SK-N-SH treated with all-trans-retinoic acid at 6 μM for 48 hours (cell line): Measurements from ENCODE around the gene NRN1.

ENCODE experiments used
- CSDC2 ChIP-seq: fragments of 250-450 bp; sonication (Bioruptor Pico); IDR thresholded peaks from 2 replicates; pipeline ENCODE4 v1.5.0; 2020; ENCODE audit warnings: mild to moderate bottlenecking, moderate library complexity
- RARB ChIP-seq: fragments of 250-450 bp; sonication (Bioruptor Pico); IDR thresholded peaks from 2 replicates; pipeline ENCODE4 v1.8.0; 2021; ENCODE audit warnings: mild to moderate bottlenecking, moderate library complexity
- SNAI2 ChIP-seq: fragments of 250-450 bp; sonication (Bioruptor Pico); IDR thresholded peaks from 2 replicates; pipeline ENCODE4 v1.5.0; 2020; ENCODE audit warnings: mild to moderate bottlenecking, moderate library complexity
- TOX ChIP-seq: fragments of 250-450 bp; sonication (Bioruptor Pico); IDR thresholded peaks from 2 replicates; pipeline ENCODE4 v1.8.0; 2021; ENCODE audit warnings: mild to moderate bottlenecking, moderate library complexity, borderline replicate concordance
- ZC3H10 ChIP-seq: fragments of 250-450 bp; sonication (Bioruptor Pico); IDR thresholded peaks from 2 replicates; pipeline ENCODE4 v1.5.1; 2021; ENCODE audit warnings: mild to moderate bottlenecking, moderate library complexity
- ZFP3 ChIP-seq: fragments of 250-450 bp; sonication (Bioruptor Pico); IDR thresholded peaks from 2 replicates; pipeline ENCODE4 v1.5.0; 2020; ENCODE audit warnings: mild to moderate bottlenecking, moderate library complexity
- TF ChIP-seq, protein P1 (sequence below): fragments of 250-450 bp; sonication (Bioruptor Pico); IDR thresholded peaks from 2 replicates; pipeline ENCODE4 v1.8.0; 2020; ENCODE audit warnings: mild to moderate bottlenecking, moderate library complexity, borderline replicate concordance

- TF ChIP-seq ZFP3 (no peak), RARB (no peak), CSDC2 (CRISPR knock-in tag) (no peak), TOX (CRISPR knock-in tag) (no peak), SNAI2 (CRISPR knock-in tag) (no peak), ZC3H10 (CRISPR knock-in tag) (no peak)
- TF ChIP-seq, protein P1, sequence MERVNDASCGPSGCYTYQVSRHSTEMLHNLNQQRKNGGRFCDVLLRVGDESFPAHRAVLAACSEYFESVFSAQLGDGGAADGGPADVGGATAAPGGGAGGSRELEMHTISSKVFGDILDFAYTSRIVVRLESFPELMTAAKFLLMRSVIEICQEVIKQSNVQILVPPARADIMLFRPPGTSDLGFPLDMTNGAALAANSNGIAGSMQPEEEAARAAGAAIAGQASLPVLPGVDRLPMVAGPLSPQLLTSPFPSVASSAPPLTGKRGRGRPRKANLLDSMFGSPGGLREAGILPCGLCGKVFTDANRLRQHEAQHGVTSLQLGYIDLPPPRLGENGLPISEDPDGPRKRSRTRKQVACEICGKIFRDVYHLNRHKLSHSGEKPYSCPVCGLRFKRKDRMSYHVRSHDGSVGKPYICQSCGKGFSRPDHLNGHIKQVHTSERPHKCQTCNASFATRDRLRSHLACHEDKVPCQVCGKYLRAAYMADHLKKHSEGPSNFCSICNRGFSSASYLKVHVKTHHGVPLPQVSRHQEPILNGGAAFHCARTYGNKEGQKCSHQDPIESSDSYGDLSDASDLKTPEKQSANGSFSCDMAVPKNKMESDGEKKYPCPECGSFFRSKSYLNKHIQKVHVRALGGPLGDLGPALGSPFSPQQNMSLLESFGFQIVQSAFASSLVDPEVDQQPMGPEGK = no peak
Measured at GRCh38 chr6:5958921-5959320, 47.8 kb downstream of the NRN1 start.
